Measurements from ENCODE around the gene ZSCAN21.

Gene ZSCAN21

DNA sequence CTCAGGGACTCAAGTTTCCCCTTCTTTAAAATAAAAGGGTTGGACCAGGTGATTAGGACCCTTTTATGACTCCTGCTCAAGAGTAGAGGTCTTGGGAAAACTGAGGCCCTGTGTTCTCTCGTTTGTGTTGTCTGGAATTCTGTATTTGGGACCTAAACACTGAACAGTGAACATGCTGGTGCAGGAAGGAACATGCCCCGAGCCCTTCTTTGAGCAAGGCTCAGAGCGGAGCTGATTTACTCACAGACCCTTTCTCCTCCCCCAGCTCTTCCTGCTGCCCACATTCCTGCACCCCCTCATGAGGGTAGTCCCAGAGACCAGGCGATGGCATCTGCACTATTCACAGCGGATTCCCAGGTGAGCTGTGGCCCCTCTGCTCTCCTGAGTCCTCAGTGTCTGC lies 20.0 kb upstream of the ZSCAN21 start:
- no peak for DNase-seq

DNA sequence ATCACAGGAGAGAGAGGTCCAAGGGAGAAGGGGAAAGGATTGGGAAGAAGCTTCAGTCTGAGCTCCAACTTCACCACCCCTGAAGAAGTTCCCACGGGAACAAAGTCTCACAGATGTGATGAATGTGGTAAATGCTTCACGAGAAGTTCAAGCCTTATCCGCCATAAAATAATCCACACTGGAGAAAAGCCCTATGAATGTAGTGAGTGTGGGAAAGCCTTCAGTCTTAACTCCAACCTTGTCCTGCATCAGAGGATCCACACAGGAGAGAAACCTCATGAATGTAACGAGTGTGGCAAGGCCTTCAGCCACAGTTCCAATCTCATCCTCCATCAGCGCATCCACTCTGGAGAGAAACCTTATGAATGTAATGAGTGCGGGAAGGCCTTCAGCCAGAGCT lies 16.0 kb upstream of the ZSCAN21 start:
- DNase-seq, result no peak

DNA sequence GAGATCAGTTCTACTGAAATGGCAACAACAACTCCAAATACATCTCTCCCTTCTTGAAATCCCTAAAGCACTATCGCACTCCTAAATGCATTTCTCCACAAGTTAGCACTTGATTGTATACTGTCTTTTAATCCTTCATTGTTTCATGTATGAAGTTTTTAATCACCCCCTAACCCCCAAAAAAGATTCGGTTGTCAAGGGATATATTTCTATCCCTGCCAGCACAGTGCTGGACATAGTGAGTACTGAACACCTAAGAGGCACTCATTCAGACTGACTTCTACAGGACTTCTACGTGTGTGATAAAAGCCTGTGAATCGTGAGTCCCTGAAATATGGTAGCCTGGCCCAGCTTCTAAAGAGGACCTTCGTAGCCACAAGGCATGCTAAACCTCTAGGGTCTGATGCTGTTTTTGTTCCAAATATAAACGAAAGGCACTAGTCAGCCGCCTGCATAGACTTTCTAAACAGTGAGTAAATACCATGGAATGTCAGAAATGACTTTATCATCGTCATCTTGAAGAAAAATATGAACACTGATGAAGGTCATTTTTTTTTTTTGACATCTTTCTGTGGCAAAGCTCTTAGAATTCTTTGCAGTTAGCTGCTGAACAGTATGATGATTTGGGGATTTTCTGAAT lies 14.6 kb upstream of the ZSCAN21 start:
- no peak for DNase-seq

DNA sequence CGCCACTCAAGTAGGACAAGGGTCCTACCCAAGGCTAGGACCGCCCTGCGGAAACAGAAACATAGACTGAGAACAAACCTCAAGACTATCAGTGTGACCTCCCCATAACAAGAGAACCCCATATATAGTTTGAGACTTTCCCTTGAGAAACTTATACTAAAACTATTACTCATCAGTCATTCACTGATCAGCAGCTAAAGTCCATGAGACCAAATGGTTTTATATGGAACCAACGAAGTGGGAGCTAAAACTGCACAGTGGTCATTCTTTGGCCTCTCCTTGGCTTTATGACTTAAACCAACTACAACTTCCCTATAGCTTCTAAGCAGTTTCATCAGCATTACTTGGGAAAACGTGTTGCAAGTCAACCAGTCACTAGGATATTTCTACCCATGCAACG lies 13.7 kb upstream of the ZSCAN21 start:
- DNase-seq, result no peak

DNA sequence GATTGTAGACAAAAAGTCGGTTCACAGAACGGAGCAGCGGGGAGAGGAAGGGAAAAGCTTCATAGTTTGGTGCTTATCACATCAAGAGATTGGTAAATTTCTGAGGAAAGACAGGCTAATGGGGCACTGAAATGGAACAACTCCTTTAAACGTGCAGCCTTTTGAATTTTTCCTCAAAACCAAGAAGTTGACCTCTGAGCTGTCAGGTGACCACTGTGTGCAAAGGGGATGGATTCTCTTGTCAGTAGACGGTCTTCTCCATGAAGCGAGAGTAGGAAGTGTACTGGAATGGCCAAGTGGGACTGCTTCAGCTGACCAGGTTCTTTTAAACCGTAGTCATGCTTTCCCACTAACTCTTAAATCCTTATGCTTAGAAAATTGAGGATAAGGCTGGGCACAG lies 11.2 kb upstream of the ZSCAN21 start:
- no peak for DNase-seq

DNA sequence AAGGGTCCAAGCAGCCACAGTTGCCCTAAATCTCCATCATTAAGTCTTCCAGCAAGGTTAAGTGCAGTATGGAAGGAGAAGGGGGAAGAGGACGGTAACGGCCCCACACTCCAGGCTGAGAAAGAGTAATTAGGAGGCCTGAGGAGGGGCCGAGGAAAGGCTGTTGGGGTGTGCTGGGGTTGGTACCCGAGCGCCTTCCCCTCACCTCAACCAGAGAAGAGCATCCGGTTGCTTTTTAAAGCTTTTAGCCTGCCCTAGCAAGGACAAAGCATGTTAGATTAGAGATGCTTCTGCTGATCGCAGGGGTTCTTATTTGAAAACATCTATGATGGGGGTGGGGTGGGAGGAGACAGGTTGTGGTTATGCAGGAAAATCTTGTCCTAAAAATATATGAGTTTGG lies 9.0 kb upstream of the ZSCAN21 start:
- no peak for DNase-seq

DNA sequence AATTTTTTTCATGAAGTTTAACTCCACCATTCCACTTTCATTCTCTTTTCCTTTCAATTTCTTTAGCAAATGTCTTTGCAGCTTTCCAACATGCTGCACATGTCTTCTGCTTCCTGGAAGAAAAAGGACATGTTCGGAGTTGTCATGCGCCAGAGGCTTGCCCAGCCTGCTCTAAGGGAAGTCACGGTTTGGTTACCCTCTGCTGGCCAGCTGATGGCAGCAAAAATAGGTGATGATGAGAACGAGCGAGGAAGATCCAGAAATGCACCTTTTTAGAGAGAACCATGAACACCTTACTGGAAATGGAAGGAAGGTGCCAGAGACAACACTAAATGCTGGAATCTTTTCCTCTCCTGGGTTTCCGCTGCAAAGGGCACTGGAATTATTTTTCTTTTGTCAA lies 4.9 kb upstream of the ZSCAN21 start:
- no peak for DNase-seq

DNA sequence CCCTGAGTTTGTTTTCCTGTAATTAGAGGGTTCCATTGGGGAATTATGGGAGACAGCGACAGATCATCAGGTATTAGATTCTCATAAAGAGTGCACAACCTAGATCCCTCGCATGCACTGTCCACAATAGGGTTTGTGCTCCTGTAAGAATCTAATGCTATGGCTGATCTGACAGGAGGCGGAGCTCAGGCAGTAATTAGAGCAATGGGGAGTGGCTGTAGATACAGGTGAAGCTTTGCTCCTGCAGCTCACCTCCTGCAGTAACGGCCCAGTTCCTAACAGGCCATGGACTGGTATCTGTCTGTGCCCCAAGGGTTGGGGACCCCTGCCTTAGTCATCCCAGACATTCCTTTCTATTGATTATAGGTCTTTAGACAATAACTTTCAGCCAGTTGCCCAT lies 894 bp upstream of the ZSCAN21 start:
- no peak for DNase-seq

DNA sequence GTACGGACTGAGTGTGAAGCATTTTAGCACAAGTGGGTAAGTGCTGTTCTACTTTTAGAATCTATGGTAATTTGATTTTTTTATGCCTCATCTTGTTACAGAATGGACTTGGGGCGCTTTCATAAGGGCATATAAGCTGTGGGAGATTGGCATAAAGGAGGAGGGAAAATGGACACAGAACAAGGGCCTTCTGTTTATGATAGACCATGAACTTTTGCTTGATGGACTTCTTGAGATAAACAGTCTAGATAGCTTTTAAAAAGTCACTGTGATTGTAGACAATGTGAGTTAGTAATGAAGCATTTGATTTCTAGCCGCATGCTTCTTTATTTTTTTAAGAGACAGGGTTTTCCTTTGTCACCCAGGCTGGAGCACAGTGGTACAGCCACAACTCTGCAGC lies 2.0 kb downstream of the ZSCAN21 start:
- DNase-seq, result no peak

DNA sequence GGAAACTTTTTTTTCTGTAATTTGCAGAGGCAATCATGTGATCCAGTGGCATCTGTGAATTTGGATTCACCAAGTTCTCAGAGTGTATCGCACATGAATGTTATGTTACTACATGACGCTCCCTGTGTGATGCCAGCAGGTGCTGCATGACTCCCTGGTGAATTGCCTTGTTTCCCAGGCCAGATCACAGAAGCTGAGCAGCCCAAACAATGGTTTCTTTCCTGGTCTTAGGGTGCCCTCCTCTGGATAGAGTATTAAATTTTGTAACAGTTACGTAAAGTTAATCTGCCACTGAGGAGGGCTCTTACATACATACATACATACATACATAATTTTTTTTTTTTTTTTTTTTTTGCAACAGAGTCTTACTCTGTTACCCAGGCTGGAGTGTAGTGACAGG lies 3.6 kb downstream of the ZSCAN21 start:
- DNase-seq, result no peak

DNA sequence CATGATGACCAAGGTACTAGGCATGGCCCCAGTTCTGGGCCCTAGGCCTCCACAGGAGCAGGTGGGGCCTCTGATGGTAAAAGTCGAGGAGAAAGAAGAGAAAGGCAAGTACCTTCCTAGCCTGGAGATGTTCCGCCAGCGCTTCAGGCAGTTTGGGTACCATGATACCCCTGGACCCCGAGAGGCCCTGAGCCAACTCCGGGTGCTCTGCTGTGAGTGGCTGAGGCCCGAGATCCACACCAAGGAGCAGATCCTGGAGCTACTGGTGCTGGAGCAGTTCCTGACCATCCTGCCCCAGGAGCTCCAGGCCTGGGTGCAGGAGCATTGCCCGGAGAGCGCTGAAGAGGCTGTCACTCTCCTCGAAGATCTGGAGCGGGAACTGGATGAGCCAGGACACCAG lies 7.4 kb downstream of the ZSCAN21 start:
- no peak for DNase-seq

DNA sequence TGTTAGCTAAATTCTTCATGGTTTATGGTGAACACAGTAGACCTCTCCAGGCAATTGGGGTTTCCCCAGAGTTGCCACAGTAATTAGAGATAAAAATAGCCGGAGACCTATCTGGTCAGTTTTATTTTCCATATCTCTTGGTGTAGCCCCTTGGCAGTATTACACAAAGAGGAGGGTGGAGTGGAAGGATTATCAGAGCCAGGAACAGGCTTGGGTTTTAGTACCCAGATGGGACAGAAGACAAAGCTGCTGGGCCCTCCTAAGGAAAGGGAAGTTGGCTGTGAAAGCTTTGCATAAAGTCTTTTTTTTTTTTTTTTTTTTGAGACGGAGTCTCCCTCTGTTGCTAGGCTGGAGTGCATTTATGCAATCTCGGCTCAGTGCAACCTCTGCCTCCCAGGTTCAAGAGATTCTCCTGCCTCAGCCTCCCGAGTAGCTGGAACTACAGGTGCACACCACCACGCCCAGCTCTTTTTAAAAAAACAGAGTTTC lies 9.7 kb downstream of the ZSCAN21 start:
- DNase-seq, result no peak

DNA sequence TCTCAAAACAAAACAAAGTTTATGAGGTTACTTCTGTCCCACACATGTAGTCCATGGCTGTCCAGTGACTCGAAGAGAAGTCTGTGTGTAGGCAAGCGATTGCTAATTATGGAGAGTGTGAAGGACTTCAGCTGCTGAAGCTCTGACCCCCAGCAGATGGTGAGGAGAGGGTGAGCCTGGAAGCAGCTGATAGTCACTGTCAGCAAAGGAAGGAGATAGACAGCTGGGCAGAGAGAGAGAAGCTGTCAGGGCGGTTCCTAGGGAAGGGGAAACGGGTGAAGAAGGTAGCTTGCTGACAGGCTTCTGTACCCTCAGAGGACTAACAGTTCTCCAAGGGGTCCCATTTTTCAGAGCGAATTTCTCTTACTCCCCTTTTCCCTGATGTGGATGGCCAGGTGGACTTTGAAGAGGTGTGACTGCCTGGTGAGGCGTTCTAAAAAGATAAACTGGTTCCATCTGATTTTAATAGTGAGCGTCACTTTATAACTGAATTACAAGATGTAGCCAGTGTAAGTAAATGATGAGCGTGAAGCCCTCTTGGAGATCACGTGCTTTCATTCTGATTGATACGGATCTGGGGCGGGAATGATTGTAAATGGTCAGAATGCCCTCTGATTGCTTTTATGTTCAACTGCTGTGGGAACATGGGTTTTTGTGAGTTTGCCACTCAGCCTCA lies 12.1 kb downstream of the ZSCAN21 start:
- DNase-seq, result no peak

DNA sequence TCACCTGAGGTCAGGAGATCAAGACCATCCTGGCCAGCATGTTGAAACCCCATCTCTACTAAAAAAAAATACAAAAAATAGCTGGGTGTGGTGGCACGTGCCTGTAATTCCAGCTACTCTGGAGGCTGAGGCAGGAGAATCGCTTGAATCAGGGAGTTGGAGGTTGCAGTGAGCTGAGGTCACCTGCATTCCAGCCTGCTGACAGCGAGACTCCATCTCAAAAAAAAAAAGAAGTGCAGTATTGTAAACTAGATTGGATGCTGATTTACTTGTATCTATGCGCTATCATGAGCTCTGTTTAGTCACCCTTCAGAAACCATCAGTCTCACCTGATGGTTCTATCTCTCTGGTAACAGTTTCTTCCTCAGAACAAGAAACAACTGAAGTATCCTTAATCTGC lies 13.8 kb downstream of the ZSCAN21 start:
- no peak for DNase-seq

DNA sequence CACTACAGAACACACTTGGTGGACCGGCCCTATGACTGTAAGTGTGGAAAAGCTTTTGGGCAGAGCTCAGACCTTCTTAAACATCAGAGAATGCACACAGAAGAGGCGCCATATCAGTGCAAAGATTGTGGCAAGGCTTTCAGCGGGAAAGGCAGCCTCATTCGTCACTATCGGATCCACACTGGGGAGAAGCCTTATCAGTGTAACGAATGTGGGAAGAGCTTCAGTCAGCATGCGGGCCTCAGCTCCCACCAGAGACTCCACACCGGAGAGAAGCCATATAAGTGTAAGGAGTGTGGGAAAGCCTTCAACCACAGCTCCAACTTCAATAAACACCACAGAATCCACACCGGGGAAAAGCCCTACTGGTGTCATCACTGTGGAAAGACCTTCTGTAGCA lies 14.6 kb downstream of the ZSCAN21 start:
- no peak for DNase-seq

DNA sequence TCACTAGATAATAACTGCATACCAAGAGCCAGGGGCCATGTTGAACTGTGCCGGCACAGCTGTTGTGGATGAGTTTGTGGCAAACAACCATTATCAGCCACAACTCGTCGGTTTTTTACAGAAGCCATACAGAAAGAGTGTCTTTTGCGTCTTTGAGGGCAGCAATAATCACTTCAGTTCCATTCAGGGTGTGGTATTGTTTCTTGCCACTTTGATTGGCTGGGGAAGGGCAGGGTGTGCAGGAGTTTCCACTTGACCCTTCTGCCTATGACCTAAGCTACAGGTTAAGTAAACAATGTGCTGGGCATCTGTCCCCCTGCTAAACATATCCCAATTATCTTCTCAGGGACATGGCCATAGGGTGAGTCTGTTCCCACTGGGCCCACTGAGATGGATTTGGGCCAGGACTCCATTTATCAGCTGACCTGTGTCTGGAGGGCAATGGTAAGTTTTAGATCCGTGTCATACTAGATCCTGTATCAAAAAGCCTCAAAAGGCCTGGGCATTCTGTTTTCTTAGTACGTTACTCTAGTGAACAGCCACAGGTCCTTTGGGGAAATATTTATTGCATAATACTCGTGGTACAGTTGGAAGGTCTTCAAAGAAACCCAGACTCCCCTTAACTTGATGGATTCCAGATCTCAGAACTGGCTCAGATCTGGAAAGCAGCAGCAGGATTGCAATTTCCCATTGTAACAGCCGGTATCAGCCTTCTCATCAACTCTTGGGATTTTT lies 16.0 kb downstream of the ZSCAN21 start:
- no peak for DNase-seq

DNA sequence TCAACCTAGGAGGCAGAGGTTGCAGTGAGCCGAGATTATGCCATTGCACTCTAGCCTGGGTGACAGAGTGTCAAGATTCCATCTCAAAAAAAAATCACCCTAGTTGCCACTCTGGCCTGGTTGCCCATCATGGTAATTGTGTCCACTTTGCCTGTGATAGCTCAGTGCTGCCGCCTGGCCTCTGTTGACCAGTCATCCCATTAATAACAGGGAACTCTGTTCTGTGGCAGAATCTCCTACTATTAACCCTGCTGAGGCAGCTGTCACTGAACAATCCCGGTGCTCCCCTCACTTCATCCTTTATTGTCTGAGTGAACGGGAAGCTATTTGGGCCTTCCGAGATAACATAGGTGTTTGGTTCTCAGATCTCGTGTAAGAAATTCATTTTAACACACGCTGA lies 17.4 kb downstream of the ZSCAN21 start:
- DNase-seq, result no peak

DNA sequence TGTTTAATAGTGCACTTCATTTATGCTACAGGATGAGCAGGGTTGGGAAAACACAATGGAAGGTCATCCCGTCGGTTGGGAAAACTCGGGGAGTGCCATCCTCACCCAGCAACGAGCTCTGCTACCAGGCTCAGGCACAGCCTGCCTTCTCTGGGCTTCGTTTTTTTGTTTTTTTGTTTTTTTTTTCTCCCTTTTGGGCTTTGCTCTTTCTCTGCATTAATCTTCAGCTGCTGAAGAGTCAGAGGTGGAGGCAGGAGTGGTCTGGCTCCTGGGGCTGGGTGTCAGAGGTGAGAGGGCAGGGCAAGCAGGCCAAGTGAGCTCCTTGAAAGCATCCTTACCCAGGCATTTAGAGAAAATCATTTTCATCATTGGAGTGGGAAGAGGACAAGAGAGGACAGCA lies 20.4 kb downstream of the ZSCAN21 start:
- DNase-seq, result no peak

DNA sequence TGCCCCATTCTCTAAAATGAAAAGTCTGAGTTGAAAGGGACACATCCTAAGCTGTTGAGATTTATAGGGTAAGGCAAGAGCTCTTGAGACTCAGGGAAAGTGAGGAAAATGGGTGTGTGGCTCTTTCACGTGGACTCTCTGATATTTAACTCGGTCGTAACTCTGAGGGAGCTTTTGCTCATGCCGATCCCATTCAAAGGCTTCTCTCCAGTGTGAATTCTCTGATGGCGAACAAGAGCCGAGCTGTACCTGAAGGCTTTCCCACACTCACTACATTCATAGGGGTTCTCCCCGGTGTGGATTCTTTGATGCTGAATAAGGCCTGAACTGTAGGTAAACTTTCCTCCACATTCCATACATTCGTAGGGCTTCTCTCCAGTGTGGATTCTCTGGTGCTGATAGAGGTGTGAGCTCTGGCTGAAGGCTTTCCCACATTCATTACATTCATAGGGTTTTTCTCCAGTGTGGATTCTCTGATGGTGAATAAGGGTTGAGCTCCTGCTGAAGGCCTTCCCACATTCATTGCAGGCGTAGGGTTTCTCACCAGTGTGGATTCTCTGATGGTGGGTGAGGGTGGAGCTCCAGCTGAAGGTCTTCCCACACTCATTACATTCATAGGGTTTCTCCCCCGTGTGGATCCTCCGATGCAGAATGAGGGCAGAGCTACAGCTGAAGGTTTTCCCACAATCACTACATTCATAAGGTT lies 21.6 kb downstream of the ZSCAN21 start:
- no peak for DNase-seq

DNA sequence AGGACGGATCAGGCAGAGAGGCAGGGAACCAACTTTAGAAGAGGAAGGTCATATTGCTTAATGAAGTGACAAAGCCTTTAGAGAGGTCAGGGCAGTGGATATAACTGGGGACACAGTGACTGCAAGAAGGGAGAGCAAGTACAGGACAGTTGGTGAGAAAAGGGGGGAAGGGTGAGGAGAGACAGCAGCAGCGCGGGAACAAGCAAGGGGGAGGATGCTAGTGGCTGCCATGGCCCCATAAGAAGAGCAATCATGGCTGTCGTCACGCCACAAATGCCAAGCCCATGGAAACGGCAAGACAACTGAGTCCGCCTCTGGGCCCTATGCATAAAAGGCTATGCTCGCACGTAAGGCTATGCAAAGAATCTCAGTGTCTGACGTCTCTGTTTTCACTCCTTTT lies 22.9 kb downstream of the ZSCAN21 start:
- DNase-seq, result no peak

DNA sequence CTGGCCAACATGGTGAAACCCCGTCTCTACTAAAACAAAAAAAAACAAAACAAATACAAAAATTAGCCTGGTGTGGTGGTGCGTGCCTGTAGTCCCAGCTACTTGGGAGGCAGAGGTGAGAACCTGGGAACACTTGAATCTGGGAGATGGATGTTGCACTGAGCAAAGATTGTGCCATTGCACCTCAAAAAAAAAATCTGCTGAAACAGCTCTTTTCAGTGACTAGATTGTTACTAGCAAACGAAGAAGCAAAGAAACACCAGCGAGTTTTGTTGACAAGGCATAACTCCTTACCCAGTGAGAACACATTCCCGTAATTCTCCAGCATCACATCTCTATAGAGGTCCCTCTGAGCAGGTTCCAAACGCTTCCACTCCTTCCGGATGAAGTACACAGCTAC lies 25.3 kb downstream of the ZSCAN21 start:
- no peak for DNase-seq

DNA sequence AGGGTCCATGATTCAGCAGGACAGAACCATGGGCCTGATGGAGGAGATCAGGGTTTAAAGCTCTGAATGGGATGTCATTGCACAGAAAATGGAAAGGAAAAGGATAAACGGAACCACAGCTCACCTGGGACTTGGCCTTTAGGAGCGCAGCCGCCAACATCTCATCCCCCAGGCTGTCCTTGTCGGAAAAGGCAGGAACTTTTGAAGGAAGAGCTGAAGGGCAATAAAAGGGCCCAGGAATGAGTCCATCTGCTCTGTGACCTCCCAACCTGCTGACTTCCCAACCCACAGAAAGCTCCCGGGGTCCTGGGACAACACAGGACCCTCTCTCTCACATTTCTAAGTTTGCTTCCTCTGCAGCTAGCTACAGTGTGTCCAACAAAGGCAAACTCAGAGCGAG lies 25.8 kb downstream of the ZSCAN21 start:
- no peak for DNase-seq

DNA sequence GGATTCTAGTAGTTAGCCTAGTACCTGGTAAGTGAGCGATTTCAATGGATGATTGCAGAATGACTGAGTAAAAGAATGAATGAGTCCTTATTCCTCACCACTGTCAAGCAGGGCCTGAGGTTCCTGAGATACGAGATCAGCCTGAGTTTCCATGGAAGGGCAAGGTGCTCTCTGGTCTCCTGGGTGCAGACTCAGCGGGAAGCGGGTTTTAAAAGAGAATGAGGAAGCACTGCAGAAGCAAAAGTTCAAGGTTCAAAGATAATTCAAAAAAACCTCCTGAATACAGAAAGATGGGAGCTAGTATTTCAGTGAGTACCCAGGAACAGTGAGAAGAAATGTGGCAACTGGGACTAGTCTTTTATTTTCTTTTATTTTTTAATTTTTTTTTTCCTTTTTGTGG lies 27.6 kb downstream of the ZSCAN21 start:
- DNase-seq, result no peak

Data from NCI-H1048 (cell line).